GM19455 (cell line): ENCODE results near the gene MED17.

Experiments used
- ATAC-seq: cut with Tn5 transposase; IDR thresholded peaks from one replicate; pipeline ENCODE4 v1.9.1; 2021; ENCODE audit not compliant: unreplicated experiment

MED17 gene

DNA sequence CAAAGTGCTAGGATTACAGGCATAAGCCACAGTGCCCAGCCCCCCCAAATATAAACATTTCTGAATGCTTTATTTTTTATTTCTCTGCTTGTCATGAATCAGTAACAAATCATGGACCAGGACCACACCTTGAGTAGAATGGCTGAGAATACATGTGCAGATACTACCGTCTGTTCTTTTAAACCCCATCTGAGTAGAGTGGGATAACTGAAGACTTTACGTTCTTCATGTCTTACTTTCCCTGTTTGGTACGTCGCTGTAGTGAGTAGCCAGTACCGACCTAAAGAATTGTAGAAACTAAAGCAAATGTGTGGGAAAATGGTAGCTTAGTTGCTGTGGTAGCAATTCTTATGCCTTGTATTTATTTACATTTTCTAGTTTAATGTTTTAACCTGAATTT lies 29.9 kb downstream of the MED17 start:
- no peak for ATAC-seq

GRCh38 chr11:93814966-93815633 lies 31.0 kb downstream of the MED17 start:
- no peak for ATAC-seq

GRCh38 chr11:93817426-93818348 lies 33.6 kb downstream of the MED17 start:
- ATAC-seq = no peak

GRCh38 chr11:93819966-93820695 lies 36.0 kb downstream of the MED17 start:
- ATAC-seq = no peak

GRCh38 chr11:93820847-93821246 lies 36.8 kb downstream of the MED17 start:
- ATAC-seq = no peak

GRCh38 chr11:93821617-93822016 lies 37.5 kb downstream of the MED17 start:
- no peak for ATAC-seq

DNA sequence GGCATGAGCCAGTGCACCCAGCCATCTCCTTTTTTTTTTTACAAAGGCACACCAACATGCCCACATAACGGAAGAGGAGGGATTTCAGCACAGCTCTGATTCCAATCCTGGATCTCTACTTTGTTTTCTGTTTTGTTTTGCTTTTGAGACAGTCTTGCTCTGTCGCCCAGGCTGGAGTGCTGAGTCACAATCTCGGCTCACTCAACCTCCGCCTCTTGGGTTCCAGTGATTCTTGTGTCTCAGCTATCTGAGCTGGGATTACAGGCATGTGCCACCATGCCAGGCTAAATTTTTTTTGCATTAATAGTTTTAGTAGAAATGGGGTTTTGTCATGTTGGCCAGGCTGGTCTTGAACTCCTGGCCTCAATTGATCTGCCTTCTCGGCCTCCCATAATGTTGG lies 38.3 kb downstream of the MED17 start:
- no peak for ATAC-seq

GRCh38 chr11:93823210-93823609 lies 39.1 kb downstream of the MED17 start:
- ATAC-seq = no peak

- no peak for ATAC-seq
Measured at GRCh38 chr11:93827363-93827762, 43.3 kb downstream of the MED17 start.

GRCh38 chr11:93829598-93829997 lies 45.5 kb downstream of the MED17 start:
- ATAC-seq = no peak

DNA sequence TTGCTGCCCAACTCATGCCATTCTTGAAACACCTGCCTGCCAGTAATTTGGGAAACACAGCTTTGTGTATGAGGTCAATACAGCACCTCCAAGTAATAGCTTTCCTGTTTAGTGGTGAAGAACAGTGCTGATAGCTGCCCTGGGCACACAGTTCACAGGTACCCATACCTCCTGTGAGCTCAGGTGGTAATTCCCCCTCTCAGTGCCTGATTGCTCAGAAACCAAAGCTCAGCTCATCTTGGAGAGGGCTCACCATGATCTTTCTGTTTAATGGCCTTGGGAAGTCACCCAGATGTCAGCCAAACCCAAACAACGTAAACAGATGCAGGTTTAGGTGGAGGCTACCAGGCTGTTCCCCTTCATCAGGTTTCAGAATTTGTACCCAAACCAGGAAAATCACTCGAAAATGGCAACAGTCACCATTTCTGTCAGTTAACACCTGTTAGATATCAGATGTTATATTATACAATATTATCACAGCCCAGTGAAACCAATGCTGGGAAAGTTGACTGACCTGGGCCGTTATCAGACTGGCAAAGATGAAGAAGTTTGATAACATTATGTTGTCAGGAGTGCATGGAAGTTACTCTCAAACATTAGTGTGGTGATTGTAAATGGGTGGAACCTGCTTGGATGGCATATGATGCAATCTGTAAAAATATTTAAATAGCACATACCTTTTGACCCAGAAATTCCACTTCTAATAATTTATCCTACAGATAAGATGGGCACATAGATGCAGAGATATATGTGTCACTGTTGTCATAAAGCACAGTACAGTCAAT lies 47.5 kb downstream of the MED17 start:
- no peak for ATAC-seq

DNA sequence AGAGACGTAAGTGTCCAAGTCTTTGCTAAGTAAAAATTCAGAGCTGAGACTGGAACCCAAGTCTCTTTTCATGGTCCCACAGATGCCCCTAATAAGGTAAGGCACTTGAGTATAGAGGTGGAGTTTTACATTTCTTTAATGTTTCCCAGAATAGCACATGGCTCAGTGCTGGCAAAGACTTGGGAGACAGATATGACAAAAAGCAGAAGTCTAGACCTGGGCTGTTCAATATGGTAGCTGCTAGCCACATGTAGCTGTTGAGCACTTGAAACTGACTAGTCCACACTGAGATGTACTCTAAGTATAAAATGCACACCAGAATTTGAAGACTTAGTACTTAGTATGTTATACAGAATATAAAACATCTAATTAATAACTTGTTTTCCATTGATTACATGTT lies 48.7 kb downstream of the MED17 start:
- no peak for ATAC-seq

DNA sequence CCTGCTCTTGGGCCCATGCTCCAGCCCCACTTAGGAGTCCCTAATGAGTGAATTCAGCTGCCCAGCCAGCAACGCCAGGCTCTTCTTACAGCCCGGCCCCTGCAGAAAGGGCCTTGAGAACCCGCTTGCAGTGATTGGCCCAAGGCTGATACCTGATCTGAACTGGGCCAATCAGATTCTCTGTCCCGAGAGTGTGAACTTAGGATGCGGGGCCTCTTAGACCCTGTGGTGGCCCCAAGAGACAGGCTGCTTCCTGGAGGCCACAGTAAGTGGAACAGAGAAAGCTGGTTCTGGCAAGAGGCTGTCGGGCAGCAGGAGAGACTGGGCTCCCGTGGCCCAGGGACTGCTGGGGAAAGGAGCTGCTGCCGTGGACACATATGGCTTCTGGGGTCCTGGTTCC lies 54.9 kb downstream of the MED17 start:
- ATAC-seq = no peak

DNA sequence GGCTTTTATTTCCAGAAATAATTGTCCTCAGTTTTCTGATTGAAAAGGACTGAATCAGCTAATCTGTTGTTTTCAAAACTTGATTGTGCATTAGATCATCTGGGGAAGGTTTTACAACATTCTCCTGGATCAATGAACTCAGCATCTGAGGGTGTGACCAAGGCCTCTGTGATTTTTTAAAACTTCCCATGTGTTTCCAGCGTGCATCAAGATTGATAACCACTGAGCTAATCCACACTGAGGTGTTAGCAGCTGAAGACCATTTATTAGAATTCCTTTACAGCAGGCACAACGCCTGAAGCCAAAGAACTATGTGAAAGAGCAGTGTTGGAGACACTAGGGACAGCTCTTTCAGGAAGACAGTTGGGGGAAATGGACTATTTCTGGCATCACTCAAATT lies 56.1 kb downstream of the MED17 start:
- no peak for ATAC-seq

DNA sequence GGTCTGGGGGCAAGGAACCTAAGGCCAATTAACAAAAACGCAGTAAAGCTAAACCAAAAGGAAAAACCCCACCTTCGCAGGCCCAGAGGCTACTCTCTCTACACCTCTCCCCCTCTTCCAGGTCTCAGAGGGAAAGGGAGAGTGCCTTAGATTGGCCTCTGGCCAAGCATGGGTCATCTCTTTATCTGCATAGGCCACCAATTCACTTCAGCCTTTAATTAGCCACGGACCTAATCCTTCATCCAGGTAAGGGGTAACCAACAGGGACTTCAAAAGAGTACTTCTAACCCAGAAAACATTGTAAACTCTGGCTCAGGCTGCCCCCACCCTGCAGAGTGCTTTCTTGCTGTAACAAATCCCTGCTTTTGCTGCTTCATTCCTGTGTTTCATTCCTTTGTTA lies 56.9 kb downstream of the MED17 start:
- no peak for ATAC-seq

GRCh38 chr11:93841446-93841845 lies 57.4 kb downstream of the MED17 start:
- no peak for ATAC-seq

- ATAC-seq = no peak
Measured at GRCh38 chr11:93842034-93842433, 58.0 kb downstream of the MED17 start.

- no peak for ATAC-seq
Measured at GRCh38 chr11:93842461-93842860, 58.4 kb downstream of the MED17 start.

GRCh38 chr11:93843906-93844305 lies 59.8 kb downstream of the MED17 start:
- no peak for ATAC-seq

- ATAC-seq = no peak
Measured at GRCh38 chr11:93844568-93844967, 60.5 kb downstream of the MED17 start.
